GM12878 (cell line): ENCODE data around the gene GALNT15. TPM values are rescaled to one million over a fixed set of nuclear protein-coding genes. Genes with fewer than 3 reads are reported as not detected.

Source experiments
- ATAC-seq: fragments of 200-7000 bp; cut with Tn5 transposase; 3 replicates; pipeline ENCODE4 v1.9.1; 2020; ENCODE audit warnings: mild to moderate bottlenecking, moderate library complexity
- BruUV-seq: library from RNA; stranded (reverse); fragments of 400-500 nt; replicated peaks from 2 replicates; lab custom pipeline; 2021; lab: Mats Ljungman, UMichigan
- CTCF ChIA-PET: fragments of 300-600 bp; sonication (Branson Sonifier 250); formaldehyde crosslinking; extraction: SDS; loops from one replicate; lab custom pipeline; 2021; ENCODE audit warnings: inconsistent platforms; lab: Yijun Ruan, JAX
- POLR2A ChIA-PET: fragments of 350-600 bp; formaldehyde crosslinking; extraction: SDS; loops from one replicate; lab custom pipeline; 2021; ENCODE audit warnings: inconsistent platforms; lab: Charles Lee
- RAD21 ChIA-PET: fragments of 300-600 bp; sonication (Branson Sonifier 250); formaldehyde crosslinking; loops from one replicate; lab custom pipeline; 2023; ENCODE audit warnings: antibody characterized with exemption; ENCODE audit not compliant: unreplicated experiment; lab: Charles Lee
- SMC1A ChIA-PET: fragments of 300-600 bp; sonication (Branson Sonifier 250); formaldehyde crosslinking; loops from one replicate; lab custom pipeline; 2023; ENCODE audit not compliant: unreplicated experiment, uncharacterized antibody; lab: Charles Lee
- DNase-seq: peaks from one replicate; pipeline ENCODE4 v3.0.0-alpha.2; 2011; ENCODE audit warnings: low read depth, low spot score
- FAIRE-seq: peaks from 3 replicates; lab custom pipeline; 2011; peaks lifted over from hg19 to GRCh38; lab: Jason Lieb, UNC
- H2AFZ ChIP-seq: 2 replicates; pipeline ENCODE4 v1.6.0; 2011; ENCODE audit warnings: low read depth, low read length, control low read depth; ENCODE audit not compliant: control insufficient read depth
- H3K27ac ChIP-seq: 2 replicates; pipeline ENCODE4 v1.5.1; 2011; ENCODE audit warnings: control low read depth; ENCODE audit not compliant: control insufficient read depth, insufficient read depth
- H3K27me3 ChIP-seq, 2 experiments: replicated peaks in 1 of 2; 2 replicates each; pipeline versions ENCODE4 v1.6.0 to v1.6.1; 2011; ENCODE audit warnings: low read length in 1 of 2; ENCODE audit not compliant: control insufficient read depth in 2 of 2, insufficient read depth in 2 of 2
- H3K36me3 ChIP-seq, 2 experiments: 2 replicates each; pipeline ENCODE4 v1.5.1; 2011; ENCODE audit warnings: low read length in 1 of 2; ENCODE audit not compliant: control insufficient read depth in 2 of 2, insufficient read depth in 2 of 2
- H3K4me1 ChIP-seq: 2 replicates; pipeline ENCODE4 v1.6.1; 2011; ENCODE audit warnings: mild to moderate bottlenecking, low read length, moderate library complexity, mixed read lengths; ENCODE audit not compliant: control insufficient read depth, insufficient read depth
- H3K4me2 ChIP-seq: 2 replicates; pipeline ENCODE4 v1.6.0; 2011; ENCODE audit warnings: control low read depth; ENCODE audit not compliant: control insufficient read depth, insufficient read depth
- H3K4me3 ChIP-seq: fragments of 200-600 bp; sonication (generic); 2 replicates; pipeline ENCODE4 v1.5.1; 2016
- H3K79me2 ChIP-seq: 2 replicates; pipeline ENCODE4 v1.6.0; 2011; ENCODE audit warnings: low read length; ENCODE audit not compliant: control insufficient read depth, insufficient read depth
- H3K9ac ChIP-seq: 2 replicates; pipeline ENCODE4 v1.8.0; 2011; ENCODE audit warnings: low read length, control low read depth, mixed read lengths; ENCODE audit not compliant: control insufficient read depth, insufficient read depth
- H3K9me3 ChIP-seq: replicated peaks from 3 replicates; pipeline ENCODE4 v1.5.1; 2011; ENCODE audit warnings: mild to moderate bottlenecking, low read length; ENCODE audit not compliant: control insufficient read depth, insufficient read depth
- H4K20me1 ChIP-seq: 2 replicates; pipeline ENCODE4 v1.6.0; 2011; ENCODE audit not compliant: control insufficient read depth, insufficient read depth
- JUND ChIP-seq: IDR thresholded peaks from 2 replicates; pipeline ENCODE4 v1.6.1; 2012; ENCODE audit warnings: low read depth, mild to moderate bottlenecking, low read length, improper control_type of control experiment, moderate library complexity
- MEF2B ChIP-seq: fragments of 450-650 bp; IDR thresholded peaks from 2 replicates; pipeline ENCODE4 v1.6.1; 2018; ENCODE audit warnings: mild to moderate bottlenecking, moderate library complexity; ENCODE audit not compliant: partially characterized antibody, poor library complexity, severe bottlenecking
- MTA3 ChIP-seq: IDR thresholded peaks from 2 replicates; pipeline ENCODE4 v1.6.1; 2012; ENCODE audit warnings: low read length, inconsistent platforms, borderline replicate concordance
- NFYB ChIP-seq: IDR thresholded peaks from 2 replicates; pipeline ENCODE4 v1.6.1; 2011; ENCODE audit warnings: low read depth, mild to moderate bottlenecking, low read length, improper control_type of control experiment, moderate library complexity; ENCODE audit not compliant: insufficient read depth
- RB1 ChIP-seq: fragments of 450-650 bp; formaldehyde crosslinking; IDR thresholded peaks from 2 replicates; pipeline ENCODE4 v1.6.1; 2017; ENCODE audit warnings: mild to moderate bottlenecking, borderline replicate concordance
- RCOR1 ChIP-seq: conservative IDR thresholded peaks from 2 replicates; pipeline ENCODE4 v1.6.1; 2012; ENCODE audit warnings: low read depth, low read length, improper control_type of control experiment
- RELA ChIP-seq: fragments of 450-650 bp; IDR thresholded peaks from 2 replicates; pipeline ENCODE4 v1.8.0; 2014; ENCODE audit warnings: borderline replicate concordance; ENCODE audit not compliant: partially characterized antibody
- SRF ChIP-seq, 2 experiments: IDR thresholded peaks; 2 replicates each; pipeline ENCODE4 v1.6.1; 2011; ENCODE audit warnings: low read depth in 2 of 2, low read length in 2 of 2, mild to moderate bottlenecking in 1 of 2, moderate library complexity in 1 of 2
- WRNIP1 ChIP-seq: IDR thresholded peaks from 2 replicates; pipeline ENCODE4 v1.6.1; 2011; ENCODE audit warnings: low read depth, low read length, improper control_type of control experiment, borderline replicate concordance
- WGBS: methylation state at CpG from one replicate; pipeline ENCODE4 v1.1.6; 2016; ENCODE audit warnings: low lambda C conversion rate; ENCODE audit not compliant: insufficient replicate concordance, insufficient coverage; ENCODE audit errors: missing lambda C conversion rate; 5-methylcytosine and 5-hydroxymethylcytosine counted together
- in situ Hi-C: fragments of 300-500 bp; cut with MboI; formaldehyde crosslinking; loops from 9 replicates; pipeline ENCODE4 v1.14.3; 2018; ENCODE audit warnings: mixed read lengths
- intact Hi-C: fragments of 100-400 bp; cut with micrococcal nuclease; formaldehyde crosslinking; loops from one replicate; pipeline ENCODE4 v1.14.2; 2022; ENCODE audit not compliant: unreplicated experiment
- polyA plus RNA-seq, 11 experiments: library from polyadenylated mRNA; depleted of rRNA in 4 of 11; unstranded in 6 of 11; stranded (reverse) in 5 of 11; fragments of >200 nt; fragmentation: Nextera tagmentation in 4 of 11; fragmentation: Illumina TruSeq in 1 of 11; extraction: Ambion mirVana in 4 of 11; extraction: Trizol in 1 of 11; gene quantifications; 1 replicate in 1 of 11; 2 replicates in 10 of 11; pipeline versions ENCODE4 v1.2.1 to v1.2.3, GENCODE V29; 2011 to 2016; ENCODE audit warnings: inconsistent platforms in 2 of 11, missing spikeins in 2 of 11, low read depth in 1 of 11
- total RNA-seq, 4 experiments: library from RNA; depleted of rRNA in 3 of 4; stranded (reverse); fragments of >200 nt in 3 of 4; fragmentation: Illumina TruSeq in 1 of 4; extraction: Trizol in 1 of 4; gene quantifications; 2 replicates each; pipeline versions ENCODE4 v1.2.1 to v1.2.3, GENCODE V29; 2013 to 2021
- TF ChIP-seq, protein P1 (sequence below): IDR thresholded peaks from 2 replicates; pipeline ENCODE4 v1.6.1; 2011; ENCODE audit warnings: mild to moderate bottlenecking, low read depth, low read length, moderate library complexity; ENCODE audit not compliant: insufficient replicate concordance
- TF ChIP-seq, protein P2 (sequence below): fragments of 450-650 bp; IDR thresholded peaks from 2 replicates; pipeline ENCODE4 v1.6.1; 2014; ENCODE audit warnings: mild to moderate bottlenecking
- TF ChIP-seq, protein P3 (sequence below): IDR thresholded peaks from 2 replicates; pipeline ENCODE4 v1.6.1; 2012; ENCODE audit warnings: low read depth, low read length, improper control_type of control experiment

GALNT15 gene
- total and polyA plus RNA-seq, 10 of the 15 experiments (the other 5 are each of a cell fraction or from before 2014, with no cell fraction given), result 0.03 to 0.05 TPM; not detected in 8

DNA sequence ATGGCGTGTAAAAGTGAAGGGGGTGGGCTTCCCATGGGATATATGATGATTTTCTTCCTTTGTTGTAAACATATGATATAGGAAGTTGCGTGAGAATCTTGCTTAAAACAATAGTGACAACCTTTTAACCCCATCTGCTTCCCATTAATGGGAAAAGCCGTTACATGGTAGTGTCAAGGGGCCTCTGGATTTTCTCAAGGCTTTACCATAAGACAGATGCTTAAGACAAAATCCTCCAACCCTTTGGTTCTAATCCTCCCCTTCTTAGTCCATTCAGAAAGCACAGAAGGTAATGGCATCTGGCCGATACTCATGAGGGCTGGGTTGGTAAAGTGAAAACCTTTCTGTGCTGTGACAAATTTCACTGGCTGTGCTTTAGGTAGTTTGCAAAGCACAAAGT lies 65.3 kb downstream of the GALNT15 start:
- H3K9me3 ChIP-seq, result no peaks in the 10 kb centered on the region
- 49% methylated on average over 4 of the region's 4 CpGs for WGBS
- DNase-seq (no peak), ATAC-seq (no peak), FAIRE-seq (no peak)
- no peak overlapping the region for H3K4me2 ChIP-seq
- SMC1A ChIA-PET, result no interaction called here
- RAD21 ChIA-PET, result no interaction called here
- no peak overlapping the region for H2AFZ ChIP-seq
- no peaks in the 10 kb centered on the region for H3K36me3 ChIP-seq
- no peak overlapping the region for H3K27ac ChIP-seq
- no peaks in the 10 kb centered on the region for H4K20me1 ChIP-seq
- no peak overlapping the region for H3K9ac ChIP-seq
- H3K27me3 ChIP-seq, result no peaks in the 10 kb centered on the region
- no peaks in the 10 kb centered on the region for H3K4me1 ChIP-seq
- no peaks in the 10 kb centered on the region for H3K79me2 ChIP-seq
- TF ChIP-seq, protein P1, sequence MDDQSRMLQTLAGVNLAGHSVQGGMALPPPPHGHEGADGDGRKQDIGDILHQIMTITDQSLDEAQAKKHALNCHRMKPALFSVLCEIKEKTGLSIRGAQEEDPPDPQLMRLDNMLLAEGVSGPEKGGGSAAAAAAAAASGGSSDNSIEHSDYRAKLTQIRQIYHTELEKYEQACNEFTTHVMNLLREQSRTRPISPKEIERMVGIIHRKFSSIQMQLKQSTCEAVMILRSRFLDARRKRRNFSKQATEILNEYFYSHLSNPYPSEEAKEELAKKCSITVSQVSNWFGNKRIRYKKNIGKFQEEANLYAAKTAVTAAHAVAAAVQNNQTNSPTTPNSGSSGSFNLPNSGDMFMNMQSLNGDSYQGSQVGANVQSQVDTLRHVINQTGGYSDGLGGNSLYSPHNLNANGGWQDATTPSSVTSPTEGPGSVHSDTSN, result no peak
- TF ChIP-seq RB1 (no peak), RCOR1 (no peak), JUND (no peak), SRF (IDR thresholded peaks at IDR 0.05; ENCODE audit: low read depth in 2 of 2, low read length in 2 of 2) (no peak), RELA (no peak), NFYB (no peak), MEF2B (no peak), MTA3 (no peak), WRNIP1 (no peak)
- TF ChIP-seq, protein P2, sequence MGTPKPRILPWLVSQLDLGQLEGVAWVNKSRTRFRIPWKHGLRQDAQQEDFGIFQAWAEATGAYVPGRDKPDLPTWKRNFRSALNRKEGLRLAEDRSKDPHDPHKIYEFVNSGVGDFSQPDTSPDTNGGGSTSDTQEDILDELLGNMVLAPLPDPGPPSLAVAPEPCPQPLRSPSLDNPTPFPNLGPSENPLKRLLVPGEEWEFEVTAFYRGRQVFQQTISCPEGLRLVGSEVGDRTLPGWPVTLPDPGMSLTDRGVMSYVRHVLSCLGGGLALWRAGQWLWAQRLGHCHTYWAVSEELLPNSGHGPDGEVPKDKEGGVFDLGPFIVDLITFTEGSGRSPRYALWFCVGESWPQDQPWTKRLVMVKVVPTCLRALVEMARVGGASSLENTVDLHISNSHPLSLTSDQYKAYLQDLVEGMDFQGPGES, result no peak
- TF ChIP-seq, protein P3, sequence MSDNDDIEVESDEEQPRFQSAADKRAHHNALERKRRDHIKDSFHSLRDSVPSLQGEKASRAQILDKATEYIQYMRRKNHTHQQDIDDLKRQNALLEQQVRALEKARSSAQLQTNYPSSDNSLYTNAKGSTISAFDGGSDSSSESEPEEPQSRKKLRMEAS, result no peak
- POLR2A ChIA-PET, result no interaction called here
- intact Hi-C loops, result no loop called here
- in situ Hi-C loops, result loop anchor here (10.0 kb wide), 2 partner anchors 615 to 1035 kb away; partner anchors contain the start of gene CAPN7
- no peak overlapping the region for H3K4me3 ChIP-seq
- CTCF ChIA-PET, result interaction anchor here (1.6 kb wide), 1 partner anchor 190 kb away, joined by 8 read pairs; no protein-coding TSS in a partner anchor
- no TSS peak for BruUV-seq
